DOHH2 (cell line): ENCODE results near the gene ATP8B4.

Source experiments
- H3F3A ChIP-seq: fragments of 200-600 bp; sonication (generic), shearing (Covaris generic); 2 replicates; pipeline ENCODE4 v1.6.0; 2016; ENCODE audit warnings: antibody characterized with exemption, mild to moderate bottlenecking; ENCODE audit not compliant: control insufficient read depth, insufficient read depth
- H3K27ac ChIP-seq: fragments of 200-600 bp; sonication (generic); 2 replicates; pipeline ENCODE4 v1.5.1; 2014; ENCODE audit warnings: low read depth, mild to moderate bottlenecking, low read length, moderate library complexity
- H3K27me3 ChIP-seq: fragments of 200-600 bp; sonication (generic); 2 replicates; pipeline ENCODE4 v1.6.1; 2014; ENCODE audit warnings: mild to moderate bottlenecking, low read length, mixed read lengths; ENCODE audit not compliant: control insufficient read depth
- H3K36me3 ChIP-seq: fragments of 200-600 bp; sonication (generic); 2 replicates; pipeline ENCODE4 v1.6.1; 2014; ENCODE audit warnings: mild to moderate bottlenecking, low read length, moderate library complexity, mixed read lengths; ENCODE audit not compliant: control insufficient read depth
- H3K4me1 ChIP-seq: fragments of 200-600 bp; sonication (generic); 2 replicates; pipeline ENCODE4 v1.6.1; 2014; ENCODE audit warnings: mild to moderate bottlenecking, low read length, mixed read lengths; ENCODE audit not compliant: control insufficient read depth
- H3K4me2 ChIP-seq: fragments of 200-600 bp; sonication (generic); 2 replicates; pipeline ENCODE4 v1.6.0; 2014; ENCODE audit warnings: mild to moderate bottlenecking, low read length, moderate library complexity
- H3K4me3 ChIP-seq: fragments of 200-600 bp; sonication (generic); 2 replicates; pipeline ENCODE4 v1.5.1; 2014; ENCODE audit warnings: mild to moderate bottlenecking, low read length, mixed read lengths
- H3K79me2 ChIP-seq: fragments of 200-600 bp; sonication (generic); 2 replicates; pipeline ENCODE4 v1.6.1; 2014; ENCODE audit warnings: mild to moderate bottlenecking, low read length, mixed read lengths; ENCODE audit not compliant: control insufficient read depth
- H3K9me2 ChIP-seq: fragments of 200-600 bp; sonication (generic); replicated peaks from 2 replicates; pipeline ENCODE4 v1.6.1; 2014; ENCODE audit warnings: mild to moderate bottlenecking, low read length, mixed read lengths; ENCODE audit not compliant: control insufficient read depth
- H3K9me3 ChIP-seq: fragments of 200-600 bp; sonication (generic); 2 replicates; pipeline ENCODE4 v1.6.1; 2014; ENCODE audit warnings: antibody characterized with exemption, low read length, mixed read lengths; ENCODE audit not compliant: control insufficient read depth, insufficient read depth
- H4K20me1 ChIP-seq: fragments of 200-600 bp; sonication (generic); 2 replicates; pipeline ENCODE4 v1.6.0; 2014; ENCODE audit warnings: low read depth, mild to moderate bottlenecking, antibody characterized with exemption, low read length, moderate library complexity; ENCODE audit not compliant: control insufficient read depth, insufficient read depth
- EZH2phosphoT487 ChIP-seq: fragments of 200-600 bp; sonication (generic); IDR thresholded peaks from 2 replicates; pipeline ENCODE4 v1.6.1; 2017; ENCODE audit warnings: borderline replicate concordance, mild to moderate bottlenecking, antibody characterized with exemption, low read length, moderate library complexity, mixed read lengths
- TF ChIP-seq, protein P1 (sequence below): fragments of 200-600 bp; sonication (generic); IDR thresholded peaks from one replicate; pipeline ENCODE4 v1.5.1; 2014; ENCODE audit warnings: antibody characterized with exemption, mild to moderate bottlenecking, low read depth, low read length; ENCODE audit not compliant: poor library complexity, severe bottlenecking

Gene ATP8B4

GRCh38 chr15:49989498-49989897, 129.5 kb downstream of the ATP8B4 start:
- H3K9me3 ChIP-seq = no peaks in the 10 kb centered on the region
- H3K9me2 ChIP-seq = no peaks in the 10 kb centered on the region
- no peak overlapping the region for H3K27ac ChIP-seq
- no peaks in the 10 kb centered on the region for H3K27me3 ChIP-seq
- no peaks in the 10 kb centered on the region for H3K4me1 ChIP-seq
- no peaks in the 10 kb centered on the region for H3F3A ChIP-seq
- H3K36me3 ChIP-seq = no peaks in the 10 kb centered on the region
- H3K79me2 ChIP-seq = no peaks in the 10 kb centered on the region
- H3K4me2 ChIP-seq = no peak overlapping the region
- no peaks in the 10 kb centered on the region for H4K20me1 ChIP-seq
- no peak overlapping the region for H3K4me3 ChIP-seq
- TF ChIP-seq EZH2phosphoT487 = no peak
- TF ChIP-seq, protein P1, sequence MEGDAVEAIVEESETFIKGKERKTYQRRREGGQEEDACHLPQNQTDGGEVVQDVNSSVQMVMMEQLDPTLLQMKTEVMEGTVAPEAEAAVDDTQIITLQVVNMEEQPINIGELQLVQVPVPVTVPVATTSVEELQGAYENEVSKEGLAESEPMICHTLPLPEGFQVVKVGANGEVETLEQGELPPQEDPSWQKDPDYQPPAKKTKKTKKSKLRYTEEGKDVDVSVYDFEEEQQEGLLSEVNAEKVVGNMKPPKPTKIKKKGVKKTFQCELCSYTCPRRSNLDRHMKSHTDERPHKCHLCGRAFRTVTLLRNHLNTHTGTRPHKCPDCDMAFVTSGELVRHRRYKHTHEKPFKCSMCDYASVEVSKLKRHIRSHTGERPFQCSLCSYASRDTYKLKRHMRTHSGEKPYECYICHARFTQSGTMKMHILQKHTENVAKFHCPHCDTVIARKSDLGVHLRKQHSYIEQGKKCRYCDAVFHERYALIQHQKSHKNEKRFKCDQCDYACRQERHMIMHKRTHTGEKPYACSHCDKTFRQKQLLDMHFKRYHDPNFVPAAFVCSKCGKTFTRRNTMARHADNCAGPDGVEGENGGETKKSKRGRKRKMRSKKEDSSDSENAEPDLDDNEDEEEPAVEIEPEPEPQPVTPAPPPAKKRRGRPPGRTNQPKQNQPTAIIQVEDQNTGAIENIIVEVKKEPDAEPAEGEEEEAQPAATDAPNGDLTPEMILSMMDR = no peak

- no peaks in the 10 kb centered on the region for H3K9me3 ChIP-seq
- no peak overlapping the region for H3K4me2 ChIP-seq
- no peaks in the 10 kb centered on the region for H3K9me2 ChIP-seq
- H4K20me1 ChIP-seq = no peaks in the 10 kb centered on the region
- TF ChIP-seq, protein P1 = no peak
- no peak for TF ChIP-seq EZH2phosphoT487
- H3K27me3 ChIP-seq = no peaks in the 10 kb centered on the region
- no peak overlapping the region for H3K4me3 ChIP-seq
- H3K79me2 ChIP-seq = no peaks in the 10 kb centered on the region
- no peak overlapping the region for H3K27ac ChIP-seq
- H3K36me3 ChIP-seq = no peaks in the 10 kb centered on the region
- H3K4me1 ChIP-seq = no peaks in the 10 kb centered on the region
- no peaks in the 10 kb centered on the region for H3F3A ChIP-seq
These were observed 130.3 kb downstream of the ATP8B4 start for GRCh38 chr15:49988766-49989165.

DNA sequence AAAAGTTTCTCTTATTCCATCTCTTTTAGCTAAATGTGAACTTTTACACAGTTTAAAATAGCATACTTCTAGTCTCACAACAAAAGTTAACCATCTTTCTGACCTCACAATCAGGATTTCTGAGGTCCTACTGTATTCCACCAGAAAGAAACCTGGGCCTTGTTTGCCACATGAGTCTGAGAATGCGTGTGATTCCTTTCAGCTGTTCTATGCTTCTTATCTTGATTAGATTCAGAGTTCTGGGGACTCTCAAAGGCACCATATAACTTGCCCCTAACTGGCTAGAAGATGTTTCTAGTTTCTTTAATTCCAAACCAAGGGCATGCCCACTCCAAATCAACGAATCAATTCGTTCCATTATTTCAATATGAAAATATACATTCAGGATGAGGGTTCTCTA, 131.1 kb downstream of the ATP8B4 start:
- Histone ChIP-seq H4K20me1 (no peaks in the 10 kb centered on the region), H3F3A (no peaks in the 10 kb centered on the region), H3K4me1 (no peaks in the 10 kb centered on the region), H3K27me3 (no peaks in the 10 kb centered on the region), H3K4me3 (no peak overlapping the region), H3K9me2 (no peaks in the 10 kb centered on the region), H3K79me2 (no peaks in the 10 kb centered on the region), H3K4me2 (no peak overlapping the region), H3K9me3 (no peaks in the 10 kb centered on the region), H3K36me3 (no peaks in the 10 kb centered on the region), H3K27ac (no peak overlapping the region)
- TF ChIP-seq, protein P1 = no peak
- no peak for TF ChIP-seq EZH2phosphoT487

DNA sequence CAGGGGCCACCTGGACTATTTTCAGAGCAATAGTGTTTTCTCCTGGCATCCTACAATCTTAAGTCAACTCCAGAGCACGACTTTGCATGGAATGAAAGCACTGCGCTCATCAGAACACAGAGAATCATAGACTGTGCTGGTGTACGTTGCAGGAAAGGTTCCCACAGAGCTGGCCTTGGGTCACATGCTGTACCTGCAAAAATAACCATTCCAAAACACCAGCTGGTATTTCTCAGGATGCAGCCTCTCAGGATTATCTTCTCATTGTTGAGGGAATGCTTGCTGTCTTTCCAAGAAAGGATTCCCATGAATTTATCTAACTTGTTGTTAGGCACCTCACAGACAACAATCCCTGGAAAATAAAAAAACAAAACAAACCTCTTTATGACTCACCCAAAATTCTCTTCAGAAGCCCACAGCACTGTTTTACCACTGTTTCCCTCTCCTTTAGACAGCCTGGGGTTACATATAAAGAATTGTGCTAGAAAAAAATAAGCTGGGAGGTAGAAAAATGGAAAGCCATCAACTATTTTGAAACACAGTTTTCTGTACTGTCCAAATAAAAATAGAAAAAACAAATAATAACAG, 131.7 kb downstream of the ATP8B4 start:
- no peak overlapping the region for H3K4me2 ChIP-seq
- no peaks in the 10 kb centered on the region for H3K36me3 ChIP-seq
- no peak overlapping the region for H3K4me3 ChIP-seq
- no peaks in the 10 kb centered on the region for H3K9me3 ChIP-seq
- no peak for TF ChIP-seq EZH2phosphoT487
- TF ChIP-seq, protein P1 = no peak
- no peak overlapping the region for H3K27ac ChIP-seq
- no peaks in the 10 kb centered on the region for H3K9me2 ChIP-seq
- H3K79me2 ChIP-seq = no peaks in the 10 kb centered on the region
- no peaks in the 10 kb centered on the region for H3F3A ChIP-seq
- H3K27me3 ChIP-seq = no peaks in the 10 kb centered on the region
- no peaks in the 10 kb centered on the region for H4K20me1 ChIP-seq
- no peaks in the 10 kb centered on the region for H3K4me1 ChIP-seq
